Thoracic aorta (tissue), 2 donors: ENCODE measurements around the gene ZC3HAV1. TPM values are rescaled to one million over a fixed set of nuclear protein-coding genes. Genes with fewer than 3 reads are reported as not detected.

ENCODE experiments used
- ATAC-seq: fragments of 150-250 bp; one replicate; pipeline ENCODE4 v1.8.0; 2017; ENCODE audit warnings: low read depth; ENCODE audit not compliant: insufficient number of reproducible peaks, low FRiP score
- DNase-seq: peaks from one replicate; pipeline ENCODE4 v3.0.0-alpha.2; 2020; ENCODE audit warnings: low spot score
- H3K27ac ChIP-seq, 2 donors: fragments of 200-600 bp; sonication (generic); 1 replicate in 1 of 2; 2 replicates in 1 of 2; pipeline ENCODE4 v1.5.1; 2016; ENCODE audit warnings: mild to moderate bottlenecking in 2 of 2, moderate library complexity in 2 of 2
- H3K27me3 ChIP-seq: fragments of 200-600 bp; sonication (generic); replicated peaks from 2 replicates; pipeline ENCODE4 v1.6.0; 2016; ENCODE audit warnings: mild to moderate bottlenecking; ENCODE audit not compliant: insufficient read depth
- H3K36me3 ChIP-seq: fragments of 200-600 bp; sonication (generic); one replicate; pipeline ENCODE4 v1.5.1; 2016
- H3K4me1 ChIP-seq, 2 donors: fragments of 200-600 bp; sonication (generic); 1 replicate in 1 of 2; 2 replicates in 1 of 2; pipeline versions ENCODE4 v1.5.1 to v1.6.0; 2016; ENCODE audit warnings: low read depth in 2 of 2, mild to moderate bottlenecking in 1 of 2; ENCODE audit not compliant: control insufficient read depth in 1 of 2
- H3K4me3 ChIP-seq: fragments of 200-600 bp; sonication (generic); 2 replicates; pipeline ENCODE4 v1.5.1; 2016; ENCODE audit warnings: mild to moderate bottlenecking
- H3K9me3 ChIP-seq: fragments of 200-600 bp; sonication (generic); 2 replicates; pipeline ENCODE4 v1.5.1; 2016
- total RNA-seq, 2 donors: library from RNA; depleted of rRNA; stranded (reverse); fragments of >200 nt; gene quantifications; one replicate each; pipeline versions ENCODE4 v1.1.0 to v1.2.3, GENCODE V29; 2016
- TF ChIP-seq, protein P1 (sequence below): fragments of 200-600 bp; sonication (generic); IDR thresholded peaks from one replicate; pipeline ENCODE4 v1.5.1; 2019; ENCODE audit warnings: antibody characterized with exemption

Gene ZC3HAV1
- total RNA-seq, 2 donors from 2014 or later: 32.5 to 47.6 TPM

DNA sequence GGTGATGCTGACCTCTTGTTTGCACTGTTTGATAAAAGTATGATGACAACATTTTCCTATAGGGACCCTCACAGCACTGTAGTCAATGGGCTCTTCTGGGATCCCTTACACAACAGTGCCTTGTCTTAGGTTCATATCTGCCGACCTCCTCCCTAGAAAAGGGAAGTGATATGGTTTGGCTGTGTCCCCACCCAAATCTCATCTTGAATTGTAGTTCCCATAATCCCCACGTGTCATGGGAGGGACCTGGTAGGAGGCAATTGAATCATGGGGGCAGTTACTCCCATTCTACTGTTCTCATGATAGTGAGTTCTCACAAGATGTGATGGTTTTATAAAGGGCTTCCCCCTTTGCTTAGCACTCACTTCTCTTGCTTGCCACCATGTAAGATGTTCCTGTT lies 23.1 kb downstream of the ZC3HAV1 start:
- DNase-seq (no peak), ATAC-seq (no peak)
- H3K9me3 ChIP-seq: no peaks in the 10 kb centered on the region
- no peak overlapping the region for H3K27ac ChIP-seq
- H3K36me3 ChIP-seq: peaks cover 34% of the 10 kb centered on the region
- H3K27me3 ChIP-seq: no peaks in the 10 kb centered on the region
- H3K4me1 ChIP-seq: no peaks in the 10 kb centered on the region
- TF ChIP-seq, protein P1, sequence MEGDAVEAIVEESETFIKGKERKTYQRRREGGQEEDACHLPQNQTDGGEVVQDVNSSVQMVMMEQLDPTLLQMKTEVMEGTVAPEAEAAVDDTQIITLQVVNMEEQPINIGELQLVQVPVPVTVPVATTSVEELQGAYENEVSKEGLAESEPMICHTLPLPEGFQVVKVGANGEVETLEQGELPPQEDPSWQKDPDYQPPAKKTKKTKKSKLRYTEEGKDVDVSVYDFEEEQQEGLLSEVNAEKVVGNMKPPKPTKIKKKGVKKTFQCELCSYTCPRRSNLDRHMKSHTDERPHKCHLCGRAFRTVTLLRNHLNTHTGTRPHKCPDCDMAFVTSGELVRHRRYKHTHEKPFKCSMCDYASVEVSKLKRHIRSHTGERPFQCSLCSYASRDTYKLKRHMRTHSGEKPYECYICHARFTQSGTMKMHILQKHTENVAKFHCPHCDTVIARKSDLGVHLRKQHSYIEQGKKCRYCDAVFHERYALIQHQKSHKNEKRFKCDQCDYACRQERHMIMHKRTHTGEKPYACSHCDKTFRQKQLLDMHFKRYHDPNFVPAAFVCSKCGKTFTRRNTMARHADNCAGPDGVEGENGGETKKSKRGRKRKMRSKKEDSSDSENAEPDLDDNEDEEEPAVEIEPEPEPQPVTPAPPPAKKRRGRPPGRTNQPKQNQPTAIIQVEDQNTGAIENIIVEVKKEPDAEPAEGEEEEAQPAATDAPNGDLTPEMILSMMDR: no peak
- no peak overlapping the region for H3K4me3 ChIP-seq

GRCh38 chr7:139084709-139085108 lies 24.8 kb downstream of the ZC3HAV1 start:
- Histone ChIP-seq H3K9me3 (no peaks in the 10 kb centered on the region), H3K36me3 (peaks cover 47% of the 10 kb centered on the region), H3K4me3 (no peak overlapping the region), H3K27me3 (no peaks in the 10 kb centered on the region), H3K4me1 (no peaks in the 10 kb centered on the region), H3K27ac (no peak overlapping the region)
- TF ChIP-seq, protein P1: no peak
- DNase-seq: no peak
- ATAC-seq: no peak

GRCh38 chr7:139081584-139081983 lies 27.9 kb downstream of the ZC3HAV1 start:
- Histone ChIP-seq H3K27me3 (no peaks in the 10 kb centered on the region), H3K36me3 (peaks cover 39% of the 10 kb centered on the region), H3K4me3 (no peak overlapping the region), H3K27ac (no peak overlapping the region), H3K9me3 (no peaks in the 10 kb centered on the region), H3K4me1 (no peaks in the 10 kb centered on the region)
- no peak for DNase-seq
- no peak for ATAC-seq
- TF ChIP-seq, protein P1: no peak

DNA sequence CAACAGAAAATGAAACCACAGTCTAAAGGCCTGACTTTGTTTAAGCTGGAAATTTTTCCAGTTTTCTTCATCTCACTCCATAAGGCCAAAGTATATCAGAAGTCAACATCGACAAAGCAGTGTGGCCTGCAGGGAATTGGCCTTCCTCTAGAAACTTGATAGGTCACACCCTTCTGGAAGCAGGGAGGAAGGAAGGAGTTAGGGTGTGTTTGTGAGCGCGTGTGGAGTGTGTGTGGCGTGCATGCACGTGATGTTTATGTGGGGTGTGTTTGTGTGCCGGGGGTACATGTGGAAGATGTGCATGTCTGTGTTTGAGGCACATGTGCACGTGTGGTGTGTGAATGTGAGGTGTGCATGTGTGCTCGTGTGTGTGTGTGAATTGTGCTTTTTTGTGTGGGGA lies 28.6 kb downstream of the ZC3HAV1 start:
- TF ChIP-seq, protein P1: no peak
- DNase-seq (no peak), ATAC-seq (no peak)
- Histone ChIP-seq H3K4me3 (no peak overlapping the region), H3K36me3 (peaks cover 37% of the 10 kb centered on the region), H3K4me1 (no peaks in the 10 kb centered on the region), H3K9me3 (no peaks in the 10 kb centered on the region), H3K27me3 (no peaks in the 10 kb centered on the region), H3K27ac (no peak overlapping the region)

DNA sequence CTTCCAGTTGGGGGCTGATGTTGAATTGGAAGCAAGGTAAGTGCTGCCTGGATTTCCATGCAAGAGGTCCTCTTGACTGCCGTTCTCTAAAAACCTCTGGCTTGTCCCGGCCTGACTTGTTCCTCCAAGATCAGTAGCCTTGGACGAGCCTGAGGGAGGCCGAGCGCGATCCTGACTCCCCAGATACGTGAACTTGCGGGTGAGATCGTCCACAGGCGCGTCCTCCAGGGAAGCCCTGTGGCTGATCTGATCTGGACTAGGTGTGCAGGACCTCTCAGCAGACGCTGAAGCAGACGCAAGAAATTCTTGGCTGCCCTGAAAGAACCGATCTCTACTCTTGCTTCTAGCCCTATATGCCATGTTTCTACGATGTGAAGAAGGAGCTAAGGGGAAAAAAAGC lies 29.7 kb downstream of the ZC3HAV1 start:
- TF ChIP-seq, protein P1: no peak
- ATAC-seq (no peak), DNase-seq (no peak)
- Histone ChIP-seq H3K27me3 (no peaks in the 10 kb centered on the region), H3K4me1 (peaks cover 0 to 1% of the 10 kb centered on the region in 2 donors), H3K36me3 (peaks cover 37% of the 10 kb centered on the region), H3K9me3 (no peaks in the 10 kb centered on the region), H3K27ac (no peak overlapping the region), H3K4me3 (no peak overlapping the region)
